Body of pancreas (tissue), 4 donors: Measurements from ENCODE around the gene PLEKHF1. TPM values are rescaled to one million over a fixed set of nuclear protein-coding genes. Genes with fewer than 3 reads are reported as not detected.

Experiments
- ATAC-seq: fragments of 150-250 bp; one replicate; pipeline ENCODE4 v1.9.1; 2016
- DNase-seq, 4 donors: peaks; one replicate each; pipeline ENCODE4 v3.0.0-alpha.2; 2019
- H3K27ac ChIP-seq, 4 donors: fragments of 200-600 bp; sonication (generic); 1 replicate in 3 of 4; 2 replicates in 1 of 4; pipeline versions ENCODE4 v1.5.1 to v1.6.1; 2016 to 2019; ENCODE audit warnings: mild to moderate bottlenecking in 1 of 4, mixed read lengths in 1 of 4, moderate library complexity in 1 of 4
- H3K27me3 ChIP-seq, 2 donors: fragments of 200-600 bp; sonication (generic); one replicate each; pipeline ENCODE4 v1.6.0; 2016; ENCODE audit warnings: mild to moderate bottlenecking in 1 of 2
- H3K36me3 ChIP-seq, 2 donors: fragments of 200-600 bp; sonication (generic); replicated peaks in 1 of 2; 2 replicates each; pipeline ENCODE4 v1.5.1; 2016; ENCODE audit warnings: low read depth in 2 of 2; ENCODE audit not compliant: insufficient read depth in 1 of 2
- H3K4me1 ChIP-seq: fragments of 200-600 bp; sonication (generic); one replicate; pipeline ENCODE4 v1.6.0; 2016
- H3K4me3 ChIP-seq, 2 donors: fragments of 200-600 bp; sonication (generic); 1 replicate in 1 of 2; 2 replicates in 1 of 2; pipeline ENCODE4 v1.5.1; 2016 to 2019
- H3K9me3 ChIP-seq, 3 donors: fragments of 200-600 bp; sonication (generic); 1 replicate in 2 of 3; 2 replicates in 1 of 3; pipeline ENCODE4 v1.5.1; 2016
- CTCF ChIP-seq, 7 experiments: fragments of 450-650 bp in 4 of 7; fragments of 200-600 bp in 3 of 7; sonication (generic) in 3 of 7; IDR thresholded peaks; one replicate each; pipeline ENCODE4 v1.5.1; 2016 to 2019; ENCODE audit warnings: antibody characterized with exemption in 7 of 7
- POLR2A ChIP-seq, 3 donors: fragments of 450-650 bp; IDR thresholded peaks; one replicate each; pipeline ENCODE4 v1.6.1; 2016; ENCODE audit warnings: antibody characterized with exemption in 3 of 3, mild to moderate bottlenecking in 2 of 3
- WGBS, 2 donors: methylation state at CpG; one replicate each; pipeline ENCODE4 v1.1.5; 2017; 5-methylcytosine and 5-hydroxymethylcytosine counted together
- intact Hi-C: fragments of 100-400 bp; cut with DNase I; formaldehyde crosslinking; loops from one replicate; pipeline ENCODE4 v1.15.1; 2023
- total RNA-seq, 2 donors: library from RNA; depleted of rRNA; stranded (reverse); fragments of >200 nt; gene quantifications; one replicate each; pipeline ENCODE4 v1.1.0, GENCODE V29; 2016

PLEKHF1 gene
- total RNA-seq, 2 donors from 2014 or later = 13.5 to 16.5 TPM

GRCh38 chr19:29694161-29694560, 28.9 kb downstream of the PLEKHF1 start:
- Histone ChIP-seq H3K27ac (no peak overlapping the region), H3K27me3 (no peaks in the 10 kb centered on the region), H3K4me3 (no peak overlapping the region), H3K9me3 (no peaks in the 10 kb centered on the region), H3K4me1 (no peaks in the 10 kb centered on the region), H3K36me3 (no peaks in the 10 kb centered on the region)
- no peak for DNase-seq
- intact Hi-C loops = no loop called here
- WGBS, 2 donors = 78 to 80% methylated on average over 5 of the region's 5 CpGs
- no peak for ATAC-seq
- TF ChIP-seq POLR2A (IDR thresholded peaks at IDR 0.05) = no peak
- TF ChIP-seq CTCF (IDR thresholded peaks at IDR 0.05) = no peak

- peak; percentile 78 to 88 (median 81) for DNase-seq
- Histone ChIP-seq H3K27me3 (no peaks in the 10 kb centered on the region), H3K36me3 (no peaks in the 10 kb centered on the region), H3K4me1 (no peaks in the 10 kb centered on the region), H3K9me3 (no peaks in the 10 kb centered on the region), H3K4me3 (no peak overlapping the region), H3K27ac (no peak overlapping the region)
- TF ChIP-seq CTCF (IDR thresholded peaks at IDR 0.05) = peak; percentile 75 to 89 (median 83)
- TF ChIP-seq POLR2A (IDR thresholded peaks at IDR 0.05) = no peak
- peak; percentile 97 for ATAC-seq
- intact Hi-C loops = no loop called here
- WGBS, 2 donors = 58 to 78% methylated on average over 9 to 18 of the region's 19 CpGs
These were observed 29.7 kb downstream of the PLEKHF1 start for GRCh38 chr19:29694669-29695627.

- intact Hi-C loops = no loop called here
- no peaks in the 10 kb centered on the region for H3K36me3 ChIP-seq
- ATAC-seq (no peak), DNase-seq (no peak)
- TF ChIP-seq POLR2A (IDR thresholded peaks at IDR 0.05) (no peak), CTCF (IDR thresholded peaks at IDR 0.05) (no peak)
- no peak overlapping the region for H3K4me3 ChIP-seq
- H3K27me3 ChIP-seq = no peaks in the 10 kb centered on the region
- H3K4me1 ChIP-seq = no peaks in the 10 kb centered on the region
- H3K27ac ChIP-seq = no peak overlapping the region
- WGBS, 2 donors = 76% methylated on average over 6 of the region's 6 CpGs; no CpG with 5 or more reads in 1 of the 2 donors
- H3K9me3 ChIP-seq = no peaks in the 10 kb centered on the region
These were observed 30.7 kb downstream of the PLEKHF1 start for GRCh38 chr19:29695765-29696564.

GRCh38 chr19:29696565-29696846, 31.2 kb downstream of the PLEKHF1 start:
- Histone ChIP-seq H3K27ac (no peak overlapping the region), H3K4me3 (no peak overlapping the region), H3K27me3 (no peaks in the 10 kb centered on the region), H3K4me1 (no peaks in the 10 kb centered on the region), H3K36me3 (no peaks in the 10 kb centered on the region), H3K9me3 (no peaks in the 10 kb centered on the region)
- WGBS, 2 donors = 40 to 58% methylated on average over 2 of the region's 2 CpGs
- intact Hi-C loops = no loop called here
- TF ChIP-seq CTCF (IDR thresholded peaks at IDR 0.05) (no peak), POLR2A (IDR thresholded peaks at IDR 0.05) (no peak)
- no peak for DNase-seq
- ATAC-seq = no peak
